HepG2 (cell line): ENCODE results near the gene DSCAML1. TPM values are rescaled to one million over a fixed set of nuclear protein-coding genes. Genes with fewer than 3 reads are reported as not detected.

Experiments used
- ATAC-seq: fragments of 200-7000 bp; cut with Tn5 transposase; 3 replicates; pipeline ENCODE4 v1.9.1; 2020; ENCODE audit warnings: mild to moderate bottlenecking, moderate library complexity
- BruUV-seq: library from RNA; stranded (reverse); fragments of 400-500 nt; replicated peaks from 2 replicates; lab custom pipeline; 2021; lab: Mats Ljungman, UMichigan
- CTCF ChIA-PET: fragments of 300-600 bp; formaldehyde crosslinking; extraction: SDS; loops from one replicate; lab custom pipeline; 2021; ENCODE audit warnings: low total read pairs, inconsistent platforms, low intra/inter-chr PET ratio; lab: Yijun Ruan, JAX
- POLR2A ChIA-PET: fragments of 350-600 bp; sonication (Branson Sonifier 250); formaldehyde crosslinking; loops from one replicate; lab custom pipeline; 2020; ENCODE audit warnings: antibody characterized with exemption, inconsistent platforms; lab: Yijun Ruan, JAX
- DNase-seq: peaks from one replicate; pipeline ENCODE4 v3.0.0-alpha.2; 2015; ENCODE audit warnings: low spot score
- FAIRE-seq: peaks from 3 replicates; lab custom pipeline; 2011; peaks lifted over from hg19 to GRCh38; lab: Jason Lieb, UNC
- H2AFZ ChIP-seq: one replicate; pipeline ENCODE4 v1.6.1; 2011; ENCODE audit warnings: low read length, inconsistent platforms
- H3K27ac ChIP-seq: fragments of 300-600 bp; 3 replicates; pipeline ENCODE4 v1.8.0; 2011; ENCODE audit warnings: mixed run types, mild to moderate bottlenecking, mixed read lengths, low read length, inconsistent platforms; ENCODE audit not compliant: insufficient read depth; ENCODE audit errors: extremely low read length
- H3K27me3 ChIP-seq, 2 experiments: fragments of 200-600 bp in 1 of 2; 2 replicates in 1 of 2; 3 replicates in 1 of 2; pipeline versions ENCODE4 v1.6.0 to v1.8.0; 2011; ENCODE audit warnings: low read length in 2 of 2, mild to moderate bottlenecking in 2 of 2, moderate library complexity in 2 of 2, inconsistent platforms in 1 of 2; ENCODE audit not compliant: insufficient read depth in 2 of 2, control insufficient read depth in 1 of 2
- H3K36me3 ChIP-seq, 2 experiments: fragments of 200-600 bp in 1 of 2; replicated peaks in 1 of 2; 2 replicates in 1 of 2; 3 replicates in 1 of 2; pipeline versions ENCODE4 v1.5.1 to v1.8.0; 2011; ENCODE audit warnings: low read length in 2 of 2, inconsistent platforms in 1 of 2; ENCODE audit not compliant: insufficient read depth in 2 of 2, control insufficient read depth in 1 of 2
- H3K4me1 ChIP-seq: 2 replicates; pipeline ENCODE4 v1.5.1; 2012; ENCODE audit warnings: low read length, inconsistent platforms; ENCODE audit not compliant: insufficient read depth
- H3K4me2 ChIP-seq: 2 replicates; pipeline ENCODE4 v1.6.0; 2011; ENCODE audit warnings: low read depth, low read length, inconsistent platforms
- H3K4me3 ChIP-seq, 3 experiments: fragments of 200-600 bp in 1 of 3; sonication (generic), shearing (Covaris generic) in 1 of 3; replicated peaks in 1 of 3; 2 replicates each; pipeline ENCODE4 v1.5.1; 2011 to 2016; ENCODE audit warnings: low read length in 3 of 3, inconsistent platforms in 2 of 3, low read depth in 2 of 3, mild to moderate bottlenecking in 2 of 3, control low read depth in 1 of 3, mixed read lengths in 1 of 3; ENCODE audit not compliant: insufficient read depth in 1 of 3
- H3K79me2 ChIP-seq: one replicate; pipeline ENCODE4 v1.6.1; 2011; ENCODE audit warnings: low read length, inconsistent platforms; ENCODE audit not compliant: insufficient read depth
- H3K9ac ChIP-seq: 2 replicates; pipeline ENCODE4 v1.6.0; 2011; ENCODE audit warnings: mild to moderate bottlenecking, low read depth, low read length, inconsistent platforms; ENCODE audit not compliant: insufficient read depth
- H3K9me3 ChIP-seq: 2 replicates; pipeline ENCODE4 v1.5.1; 2012; ENCODE audit warnings: mild to moderate bottlenecking, low read length
- H4K20me1 ChIP-seq: 2 replicates; pipeline ENCODE4 v1.6.0; 2011; ENCODE audit warnings: inconsistent platforms, mild to moderate bottlenecking, low read length, moderate library complexity; ENCODE audit not compliant: insufficient read depth
- BRCA1 ChIP-seq: sonication (generic); formaldehyde crosslinking; IDR thresholded peaks from 2 replicates; pipeline ENCODE4 v1.4.0; 2020; ENCODE audit warnings: missing genetic modification reagents
- CEBPB ChIP-seq: IDR thresholded peaks from 2 replicates; pipeline ENCODE4 v1.6.1; 2011; ENCODE audit warnings: low read depth, low read length, improper control_type of control experiment, borderline replicate concordance
- GATAD2A ChIP-seq: IDR thresholded peaks from 2 replicates; pipeline ENCODE4 v1.6.1; 2016
- JUN ChIP-seq: sonication (generic); formaldehyde crosslinking; IDR thresholded peaks from 2 replicates; pipeline ENCODE4 v1.4.0; 2020; ENCODE audit warnings: mild to moderate bottlenecking, missing genetic modification reagents
- KDM5B ChIP-seq: sonication (generic); formaldehyde crosslinking; IDR thresholded peaks from 2 replicates; pipeline ENCODE4 v1.4.0; 2020; ENCODE audit warnings: missing genetic modification reagents, mild to moderate bottlenecking, borderline replicate concordance
- MBD4 ChIP-seq: IDR thresholded peaks from 2 replicates; pipeline ENCODE4 v1.6.1; 2012; ENCODE audit warnings: low read length, inconsistent platforms, borderline replicate concordance
- MEIS1 ChIP-seq: sonication (generic); formaldehyde crosslinking; IDR thresholded peaks from 2 replicates; pipeline ENCODE4 v1.9.0; 2021; ENCODE audit warnings: mild to moderate bottlenecking, missing genetic modification reagents, moderate library complexity, borderline replicate concordance
- NR1H2 ChIP-seq: sonication (generic); formaldehyde crosslinking; IDR thresholded peaks from 2 replicates; pipeline ENCODE4 v1.8.1; 2022; ENCODE audit warnings: low read depth, missing genetic modification reagents, borderline replicate concordance
- TCF7L2 ChIP-seq: IDR thresholded peaks from 2 replicates; pipeline ENCODE4 v1.6.1; 2011; ENCODE audit warnings: mild to moderate bottlenecking, low read depth, low read length, moderate library complexity
- TOE1 ChIP-seq: sonication (generic); formaldehyde crosslinking; IDR thresholded peaks from 2 replicates; pipeline ENCODE4 v1.4.0; 2020; ENCODE audit warnings: mild to moderate bottlenecking, missing genetic modification reagents
- TP53 ChIP-seq: sonication (generic); formaldehyde crosslinking; conservative IDR thresholded peaks from 2 replicates; pipeline ENCODE4 v1.4.0; 2020; ENCODE audit warnings: missing genetic modification reagents
- ZNF7 ChIP-seq: IDR thresholded peaks from 2 replicates; pipeline ENCODE4 v1.6.1; 2016; ENCODE audit warnings: missing biosample characterization, missing genetic modification reagents
- ZNF773 ChIP-seq: sonication (generic); formaldehyde crosslinking; IDR thresholded peaks from 2 replicates; pipeline ENCODE4 v1.4.0; 2020; ENCODE audit warnings: missing genetic modification reagents, borderline replicate concordance
- WGBS: methylation state at CpG from one replicate; pipeline ENCODE4 v1.1.6; 2017; ENCODE audit warnings: low lambda C conversion rate; 5-methylcytosine and 5-hydroxymethylcytosine counted together
- in situ Hi-C: cut with HindIII; loops from 2 replicates; pipeline ENCODE4 v1.10.0; 2017; ENCODE audit warnings: low pct_unique_long_range_greater_than_20kb; ENCODE audit not compliant: extremely low pct_ligation_motif_present
- intact Hi-C: fragments of 100-400 bp; cut with micrococcal nuclease; formaldehyde crosslinking; loops from one replicate; pipeline ENCODE4 v1.10.0; 2022; ENCODE audit not compliant: unreplicated experiment
- polyA plus RNA-seq, 8 experiments: library from polyadenylated mRNA; depleted of rRNA in 3 of 8; stranded (reverse) in 7 of 8; unstranded in 1 of 8; fragments of >200 nt; fragmentation: Illumina TruSeq in 4 of 8; extraction: Trizol in 4 of 8; gene quantifications; 2 replicates each; pipeline versions ENCODE4 v1.2.1 to v1.2.3, GENCODE V29; 2011 to 2016; ENCODE audit warnings: low read depth in 4 of 8, missing spikeins in 1 of 8, mixed read lengths in 1 of 8; ENCODE audit not compliant: insufficient read depth in 1 of 8
- total RNA-seq, 5 experiments: library from RNA; depleted of rRNA; stranded (reverse); fragments of >200 nt; fragmentation: Illumina TruSeq; extraction: Trizol; gene quantifications; 2 replicates each; pipeline ENCODE4 v1.2.3, GENCODE V29; 2016; ENCODE audit warnings: low read depth in 1 of 5
- TF ChIP-seq, protein P1 (sequence below): sonication (generic); formaldehyde crosslinking; IDR thresholded peaks from 2 replicates; pipeline ENCODE4 v1.5.0; 2020; ENCODE audit warnings: mild to moderate bottlenecking, missing genetic modification reagents, borderline replicate concordance
- TF ChIP-seq, protein P2 (sequence below): IDR thresholded peaks from 2 replicates; pipeline ENCODE4 v1.6.1; 2016; ENCODE audit warnings: low read depth
- TF ChIP-seq, protein P3 (sequence below): sonication (generic); formaldehyde crosslinking; IDR thresholded peaks from 2 replicates; pipeline ENCODE4 v1.4.0; 2020; ENCODE audit warnings: missing genetic modification reagents

The DSCAML1 gene
- total and polyA plus RNA-seq, 2 of the 13 experiments (the other 11 are each of a cell fraction or from before 2014, with no cell fraction given) = 0.29 to 0.40 TPM

DNA sequence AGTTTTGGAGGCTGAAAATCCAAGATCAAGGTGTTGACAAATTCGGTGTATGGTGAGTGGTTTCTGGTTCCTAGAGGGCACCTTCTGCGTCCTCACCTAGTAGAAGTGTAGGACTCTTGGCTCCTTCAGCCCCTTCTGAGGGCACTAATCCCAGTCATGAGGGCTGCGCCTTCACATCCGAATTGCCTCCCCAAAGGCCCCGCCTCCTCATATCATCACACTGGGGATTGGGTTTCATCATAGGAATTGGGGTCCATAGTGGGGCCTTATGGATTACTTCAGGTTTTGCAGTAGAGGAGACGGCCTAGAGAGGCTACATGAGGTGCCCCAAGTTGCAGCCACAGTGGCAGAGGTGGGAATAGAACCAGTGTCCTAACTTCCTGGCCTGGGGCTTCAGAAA is 382.3 kb downstream of the DSCAML1 start:
- H3K4me1 ChIP-seq = peaks cover 43% of the 10 kb centered on the region
- WGBS = 80% methylated on average over 6 of the region's 6 CpGs
- H3K27me3 ChIP-seq = peaks cover 4 to 6% of the 10 kb centered on the region in 2 experiments; a peak in 1 of 5 replicates
- FAIRE-seq (no peak), ATAC-seq (no peak), DNase-seq (no peak)
- H3K9me3 ChIP-seq = no peaks in the 10 kb centered on the region
- no peak overlapping the region for H3K9ac ChIP-seq
- ChIA-PET CTCF (no interaction called here), POLR2A (no interaction called here)
- no peak overlapping the region for H3K27ac ChIP-seq
- no peaks in the 10 kb centered on the region for H3K36me3 ChIP-seq
- no peak overlapping the region for H3K4me3 ChIP-seq
- in situ Hi-C loops (no loop called here), intact Hi-C loops (loop anchor here (5.0 kb wide), 1 partner anchor 182 kb away; the partner anchor contains the start of genes PCSK7 and RNF214)
- BruUV-seq = no TSS peak
- H3K79me2 ChIP-seq = no peaks in the 10 kb centered on the region
- no peaks in the 10 kb centered on the region for H4K20me1 ChIP-seq
- H3K4me2 ChIP-seq = no peak overlapping the region
- H2AFZ ChIP-seq = no peak overlapping the region
- TF ChIP-seq, protein P1, sequence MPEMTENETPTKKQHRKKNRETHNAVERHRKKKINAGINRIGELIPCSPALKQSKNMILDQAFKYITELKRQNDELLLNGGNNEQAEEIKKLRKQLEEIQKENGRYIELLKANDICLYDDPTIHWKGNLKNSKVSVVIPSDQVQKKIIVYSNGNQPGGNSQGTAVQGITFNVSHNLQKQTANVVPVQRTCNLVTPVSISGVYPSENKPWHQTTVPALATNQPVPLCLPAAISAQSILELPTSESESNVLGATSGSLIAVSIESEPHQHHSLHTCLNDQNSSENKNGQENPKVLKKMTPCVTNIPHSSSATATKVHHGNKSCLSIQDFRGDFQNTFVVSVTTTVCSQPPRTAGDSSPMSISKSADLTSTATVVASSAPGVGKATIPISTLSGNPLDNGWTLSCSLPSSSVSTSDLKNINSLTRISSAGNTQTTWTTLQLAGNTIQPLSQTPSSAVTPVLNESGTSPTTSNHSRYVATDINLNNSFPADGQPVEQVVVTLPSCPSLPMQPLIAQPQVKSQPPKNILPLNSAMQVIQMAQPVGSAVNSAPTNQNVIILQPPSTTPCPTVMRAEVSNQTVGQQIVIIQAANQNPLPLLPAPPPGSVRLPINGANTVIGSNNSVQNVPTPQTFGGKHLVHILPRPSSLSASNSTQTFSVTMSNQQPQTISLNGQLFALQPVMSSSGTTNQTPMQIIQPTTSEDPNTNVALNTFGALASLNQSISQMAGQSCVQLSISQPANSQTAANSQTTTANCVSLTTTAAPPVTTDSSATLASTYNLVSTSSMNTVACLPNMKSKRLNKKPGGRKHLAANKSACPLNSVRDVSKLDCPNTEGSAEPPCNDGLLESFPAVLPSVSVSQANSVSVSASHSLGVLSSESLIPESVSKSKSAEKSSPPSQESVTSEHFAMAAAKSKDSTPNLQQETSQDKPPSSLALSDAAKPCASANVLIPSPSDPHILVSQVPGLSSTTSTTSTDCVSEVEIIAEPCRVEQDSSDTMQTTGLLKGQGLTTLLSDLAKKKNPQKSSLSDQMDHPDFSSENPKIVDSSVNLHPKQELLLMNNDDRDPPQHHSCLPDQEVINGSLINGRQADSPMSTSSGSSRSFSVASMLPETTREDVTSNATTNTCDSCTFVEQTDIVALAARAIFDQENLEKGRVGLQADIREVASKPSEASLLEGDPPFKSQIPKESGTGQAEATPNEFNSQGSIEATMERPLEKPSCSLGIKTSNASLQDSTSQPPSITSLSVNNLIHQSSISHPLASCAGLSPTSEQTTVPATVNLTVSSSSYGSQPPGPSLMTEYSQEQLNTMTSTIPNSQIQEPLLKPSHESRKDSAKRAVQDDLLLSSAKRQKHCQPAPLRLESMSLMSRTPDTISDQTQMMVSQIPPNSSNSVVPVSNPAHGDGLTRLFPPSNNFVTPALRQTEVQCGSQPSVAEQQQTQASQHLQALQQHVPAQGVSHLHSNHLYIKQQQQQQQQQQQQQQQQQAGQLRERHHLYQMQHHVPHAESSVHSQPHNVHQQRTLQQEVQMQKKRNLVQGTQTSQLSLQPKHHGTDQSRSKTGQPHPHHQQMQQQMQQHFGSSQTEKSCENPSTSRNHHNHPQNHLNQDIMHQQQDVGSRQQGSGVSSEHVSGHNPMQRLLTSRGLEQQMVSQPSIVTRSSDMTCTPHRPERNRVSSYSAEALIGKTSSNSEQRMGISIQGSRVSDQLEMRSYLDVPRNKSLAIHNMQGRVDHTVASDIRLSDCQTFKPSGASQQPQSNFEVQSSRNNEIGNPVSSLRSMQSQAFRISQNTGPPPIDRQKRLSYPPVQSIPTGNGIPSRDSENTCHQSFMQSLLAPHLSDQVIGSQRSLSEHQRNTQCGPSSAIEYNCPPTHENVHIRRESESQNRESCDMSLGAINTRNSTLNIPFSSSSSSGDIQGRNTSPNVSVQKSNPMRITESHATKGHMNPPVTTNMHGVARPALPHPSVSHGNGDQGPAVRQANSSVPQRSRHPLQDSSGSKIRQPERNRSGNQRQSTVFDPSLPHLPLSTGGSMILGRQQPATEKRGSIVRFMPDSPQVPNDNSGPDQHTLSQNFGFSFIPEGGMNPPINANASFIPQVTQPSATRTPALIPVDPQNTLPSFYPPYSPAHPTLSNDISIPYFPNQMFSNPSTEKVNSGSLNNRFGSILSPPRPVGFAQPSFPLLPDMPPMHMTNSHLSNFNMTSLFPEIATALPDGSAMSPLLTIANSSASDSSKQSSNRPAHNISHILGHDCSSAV (CRISPR knock-in tag) = no peak
- TF ChIP-seq, protein P2, sequence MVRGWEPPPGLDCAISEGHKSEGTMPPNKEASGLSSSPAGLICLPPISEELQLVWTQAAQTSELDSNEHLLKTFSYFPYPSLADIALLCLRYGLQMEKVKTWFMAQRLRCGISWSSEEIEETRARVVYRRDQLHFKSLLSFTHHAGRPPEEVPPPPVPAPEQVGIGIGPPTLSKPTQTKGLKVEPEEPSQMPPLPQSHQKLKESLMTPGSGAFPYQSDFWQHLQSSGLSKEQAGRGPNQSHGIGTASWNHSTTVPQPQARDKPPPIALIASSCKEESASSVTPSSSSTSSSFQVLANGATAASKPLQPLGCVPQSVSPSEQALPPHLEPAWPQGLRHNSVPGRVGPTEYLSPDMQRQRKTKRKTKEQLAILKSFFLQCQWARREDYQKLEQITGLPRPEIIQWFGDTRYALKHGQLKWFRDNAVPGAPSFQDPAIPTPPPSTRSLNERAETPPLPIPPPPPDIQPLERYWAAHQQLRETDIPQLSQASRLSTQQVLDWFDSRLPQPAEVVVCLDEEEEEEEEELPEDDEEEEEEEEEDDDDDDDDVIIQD (CRISPR knock-in tag) = no peak
- TF ChIP-seq NR1H2 = no peak
- no peak for TF ChIP-seq MBD4
- no peak for TF ChIP-seq TCF7L2
- no peak for TF ChIP-seq CEBPB
- no peak for TF ChIP-seq TP53 (CRISPR knock-in tag)
- TF ChIP-seq, protein P3, sequence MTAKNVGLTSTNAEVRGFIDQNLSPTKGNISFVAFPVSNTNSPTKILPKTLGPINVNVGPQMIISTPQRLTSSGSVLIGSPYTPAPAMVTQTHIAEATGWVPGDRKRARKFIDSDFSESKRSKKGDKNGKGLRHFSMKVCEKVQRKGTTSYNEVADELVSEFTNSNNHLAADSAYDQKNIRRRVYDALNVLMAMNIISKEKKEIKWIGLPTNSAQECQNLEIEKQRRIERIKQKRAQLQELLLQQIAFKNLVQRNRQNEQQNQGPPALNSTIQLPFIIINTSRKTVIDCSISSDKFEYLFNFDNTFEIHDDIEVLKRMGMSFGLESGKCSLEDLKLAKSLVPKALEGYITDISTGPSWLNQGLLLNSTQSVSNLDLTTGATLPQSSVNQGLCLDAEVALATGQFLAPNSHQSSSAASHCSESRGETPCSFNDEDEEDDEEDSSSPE (CRISPR knock-in tag) = no peak
- no peak for TF ChIP-seq GATAD2A (CRISPR knock-in tag)
- no peak for TF ChIP-seq TOE1 (CRISPR knock-in tag)
- no peak for TF ChIP-seq MEIS1 (CRISPR knock-in tag)
- no peak for TF ChIP-seq ZNF773 (CRISPR knock-in tag)
- no peak for TF ChIP-seq JUN (CRISPR knock-in tag)
- TF ChIP-seq BRCA1 (CRISPR knock-in tag) = no peak
- no peak for TF ChIP-seq ZNF7 (CRISPR knock-in tag)
- TF ChIP-seq KDM5B (CRISPR knock-in tag) = no peak
